Smooth muscle cell (in vitro differentiated cells): ENCODE results near the gene LONRF2. TPM values are rescaled to one million over a fixed set of nuclear protein-coding genes. Genes with fewer than 3 reads are reported as not detected.

ENCODE experiments used
- DNase-seq: peaks from one replicate; lab custom pipeline; 2025; ENCODE audit not compliant: unreplicated experiment; lab: John Stamatoyannopoulos, UW
- H2AFZ ChIP-seq: fragments of 200-600 bp; sonication (generic); 2 replicates; pipeline ENCODE4 v1.6.0; 2016; ENCODE audit warnings: antibody characterized with exemption, low read depth, mild to moderate bottlenecking
- H3F3A ChIP-seq: fragments of 200-600 bp; sonication (generic); 2 replicates; pipeline ENCODE4 v1.6.0; 2017; ENCODE audit warnings: antibody characterized with exemption, low read depth
- H3K27ac ChIP-seq: fragments of 200-600 bp; sonication (generic); 2 replicates; pipeline ENCODE4 v1.5.1; 2016; ENCODE audit warnings: low read depth, mild to moderate bottlenecking
- H3K27me3 ChIP-seq: fragments of 200-600 bp; sonication (generic); 2 replicates; pipeline ENCODE4 v1.6.1; 2016; ENCODE audit warnings: low read depth, mild to moderate bottlenecking
- H3K36me3 ChIP-seq: fragments of 200-600 bp; sonication (generic); 2 replicates; pipeline ENCODE4 v1.5.1; 2016; ENCODE audit warnings: low read depth
- H3K4me1 ChIP-seq: fragments of 200-600 bp; sonication (generic); 2 replicates; pipeline ENCODE4 v1.5.1; 2016; ENCODE audit warnings: low read depth
- H3K4me2 ChIP-seq: fragments of 200-600 bp; sonication (generic); 2 replicates; pipeline ENCODE4 v1.6.0; 2016; ENCODE audit warnings: mild to moderate bottlenecking
- H3K4me3 ChIP-seq: fragments of 200-600 bp; sonication (generic); 2 replicates; pipeline ENCODE4 v1.5.1; 2016; ENCODE audit warnings: mild to moderate bottlenecking
- H3K79me2 ChIP-seq: fragments of 200-600 bp; sonication (generic); 2 replicates; pipeline ENCODE4 v1.6.0; 2016; ENCODE audit warnings: low read depth, mild to moderate bottlenecking
- H3K9ac ChIP-seq: fragments of 200-600 bp; sonication (generic); 2 replicates; pipeline ENCODE4 v1.6.0; 2016; ENCODE audit warnings: low read depth
- H3K9me3 ChIP-seq: fragments of 200-600 bp; sonication (generic); replicated peaks from 2 replicates; pipeline ENCODE4 v1.5.1; 2016; ENCODE audit warnings: low read depth
- H4K20me1 ChIP-seq: fragments of 200-600 bp; sonication (generic); 2 replicates; pipeline ENCODE4 v1.6.0; 2016; ENCODE audit warnings: low read depth
- CTCF ChIP-seq: fragments of 200-600 bp; sonication (generic); IDR thresholded peaks from 2 replicates; pipeline ENCODE4 v1.5.1; 2017; ENCODE audit warnings: borderline replicate concordance, mild to moderate bottlenecking, antibody characterized with exemption; ENCODE audit not compliant: insufficient read depth, poor library complexity, severe bottlenecking
- WGBS: methylation state at CpG from one replicate; pipeline ENCODE4 v1.1.7; 2016; ENCODE audit warnings: low lambda C conversion rate; 5-methylcytosine and 5-hydroxymethylcytosine counted together
- polyA plus RNA-seq: library from polyadenylated mRNA; unstranded; fragments of >200 nt; fragmentation: Nextera tagmentation; extraction: Ambion mirVana; gene quantifications from 2 replicates; pipeline ENCODE4 v1.2.1, GENCODE V29; 2016
- total RNA-seq: library from RNA; depleted of rRNA; stranded (reverse); fragments of >200 nt; gene quantifications from 2 replicates; pipeline ENCODE4 v1.2.3, GENCODE V29; 2014

The LONRF2 gene
- total and polyA plus RNA-seq, 2 experiments from 2014 or later = 0.06 to 1.4 TPM

- H4K20me1 ChIP-seq = no peaks in the 10 kb centered on the region
- H3K79me2 ChIP-seq = no peaks in the 10 kb centered on the region
- TF ChIP-seq CTCF = no peak
- H3K36me3 ChIP-seq = no peaks in the 10 kb centered on the region
- H2AFZ ChIP-seq = no peak overlapping the region
- no peak overlapping the region for H3K4me3 ChIP-seq
- peaks cover 32% of the 10 kb centered on the region for H3K27me3 ChIP-seq
- no peak overlapping the region for H3K27ac ChIP-seq
- no peaks in the 10 kb centered on the region for H3F3A ChIP-seq
- 76% methylated on average over 12 of the region's 12 CpGs for WGBS
- no peak overlapping the region for H3K4me2 ChIP-seq
- H3K9me3 ChIP-seq = no peaks in the 10 kb centered on the region
- no peak overlapping the region for H3K9ac ChIP-seq
- no peaks in the 10 kb centered on the region for H3K4me1 ChIP-seq
- no peak for DNase-seq
These were observed 82.7 kb downstream of the LONRF2 start for GRCh38 chr2:100239486-100240210.

GRCh38 chr2:100238471-100238870 is 83.8 kb downstream of the LONRF2 start:
- Histone ChIP-seq H3K36me3 (no peaks in the 10 kb centered on the region), H3K79me2 (no peaks in the 10 kb centered on the region), H3K9ac (no peak overlapping the region), H3K4me3 (no peak overlapping the region), H3K4me2 (no peak overlapping the region), H3F3A (no peaks in the 10 kb centered on the region), H3K27ac (no peak overlapping the region), H3K4me1 (no peaks in the 10 kb centered on the region), H3K27me3 (peaks cover 29% of the 10 kb centered on the region), H3K9me3 (no peaks in the 10 kb centered on the region), H4K20me1 (no peaks in the 10 kb centered on the region), H2AFZ (no peak overlapping the region)
- DNase-seq = no peak
- WGBS = 85% methylated on average over 8 of the region's 8 CpGs
- TF ChIP-seq CTCF = no peak

GRCh38 chr2:100237770-100238169 is 84.5 kb downstream of the LONRF2 start:
- no peaks in the 10 kb centered on the region for H4K20me1 ChIP-seq
- H3K4me1 ChIP-seq = no peaks in the 10 kb centered on the region
- 49% methylated on average over 8 of the region's 8 CpGs for WGBS
- H3K9ac ChIP-seq = no peak overlapping the region
- TF ChIP-seq CTCF = no peak
- no peak overlapping the region for H3K4me3 ChIP-seq
- DNase-seq = no peak
- peaks cover 29% of the 10 kb centered on the region for H3K27me3 ChIP-seq
- no peak overlapping the region for H3K4me2 ChIP-seq
- no peaks in the 10 kb centered on the region for H3K79me2 ChIP-seq
- H2AFZ ChIP-seq = no peak overlapping the region
- H3K27ac ChIP-seq = no peak overlapping the region
- H3K9me3 ChIP-seq = no peaks in the 10 kb centered on the region
- no peaks in the 10 kb centered on the region for H3K36me3 ChIP-seq
- no peaks in the 10 kb centered on the region for H3F3A ChIP-seq

- H3K4me3 ChIP-seq = no peak overlapping the region
- peaks cover 28% of the 10 kb centered on the region for H3K27me3 ChIP-seq
- H3K4me1 ChIP-seq = no peaks in the 10 kb centered on the region
- no peaks in the 10 kb centered on the region for H3K79me2 ChIP-seq
- no peaks in the 10 kb centered on the region for H3K36me3 ChIP-seq
- no peak for TF ChIP-seq CTCF
- WGBS = 89% methylated on average over 10 of the region's 10 CpGs
- no peaks in the 10 kb centered on the region for H4K20me1 ChIP-seq
- no peak for DNase-seq
- no peak overlapping the region for H2AFZ ChIP-seq
- no peak overlapping the region for H3K27ac ChIP-seq
- no peak overlapping the region for H3K4me2 ChIP-seq
- no peak overlapping the region for H3K9ac ChIP-seq
- H3K9me3 ChIP-seq = no peaks in the 10 kb centered on the region
- H3F3A ChIP-seq = no peaks in the 10 kb centered on the region
These were observed 85.1 kb downstream of the LONRF2 start for GRCh38 chr2:100237163-100237562.
